CD14-positive monocyte (primary cell): ENCODE results near the gene HSPA12A. TPM values are rescaled to one million over a fixed set of nuclear protein-coding genes. Genes with fewer than 3 reads are reported as not detected.
A peak's percentile ranks its signal among the peaks of the same experiment; 100 is the strongest.

Experiments
- DNase-seq, 3 donors: peaks; one replicate each; pipeline ENCODE4 v3.0.0-alpha.2; 2011 to 2022
- H2AFZ ChIP-seq: 2 replicates; pipeline ENCODE4 v1.6.0; 2012; ENCODE audit warnings: mild to moderate bottlenecking, low read depth, low read length, inconsistent platforms; ENCODE audit not compliant: insufficient read depth, poor library complexity, severe bottlenecking
- H3K27ac ChIP-seq, 2 donors: 1 replicate in 1 of 2; 2 replicates in 1 of 2; pipeline ENCODE4 v1.5.1; 2012 to 2013; ENCODE audit warnings: low read length in 2 of 2, control low read depth in 1 of 2, inconsistent platforms in 1 of 2, low read depth in 1 of 2, mild to moderate bottlenecking in 1 of 2
- H3K27me3 ChIP-seq, 2 donors: one replicate each; pipeline versions ENCODE4 v1.6.0 to v1.6.1; 2011 to 2013; ENCODE audit warnings: low read length in 2 of 2; ENCODE audit not compliant: control insufficient read depth in 2 of 2, insufficient read depth in 2 of 2
- H3K36me3 ChIP-seq, 2 donors: replicated peaks in 1 of 2; 1 replicate in 1 of 2; 2 replicates in 1 of 2; pipeline versions ENCODE4 v1.5.1 to v1.6.1; 2012 to 2013; ENCODE audit warnings: low read length in 2 of 2, control low read depth in 1 of 2, inconsistent platforms in 1 of 2, mild to moderate bottlenecking in 1 of 2; ENCODE audit not compliant: insufficient read depth in 2 of 2, control insufficient read depth in 1 of 2
- H3K4me1 ChIP-seq, 2 donors: 1 replicate in 1 of 2; 2 replicates in 1 of 2; pipeline versions ENCODE4 v1.5.1 to v1.6.1; 2012 to 2013; ENCODE audit warnings: low read length in 2 of 2, control low read depth in 1 of 2, inconsistent platforms in 1 of 2, mild to moderate bottlenecking in 1 of 2, moderate library complexity in 1 of 2; ENCODE audit not compliant: insufficient read depth in 2 of 2, control insufficient read depth in 1 of 2
- H3K4me2 ChIP-seq: replicated peaks from 2 replicates; pipeline ENCODE3; 2012; ENCODE audit warnings: low read length, moderate library complexity, mild to moderate bottlenecking; ENCODE audit not compliant: poor library complexity, severe bottlenecking; ENCODE audit errors: extremely low read depth
- H3K4me3 ChIP-seq, 3 experiments: fragments of 200-600 bp in 1 of 3; sonication (generic) in 1 of 3; replicated peaks in 1 of 3; 1 replicate in 2 of 3; 2 replicates in 1 of 3; pipeline ENCODE4 v1.5.1; 2011 to 2013; ENCODE audit warnings: low read length in 3 of 3, mild to moderate bottlenecking in 3 of 3, control low read depth in 2 of 3, low read depth in 2 of 3, inconsistent platforms in 1 of 3, moderate library complexity in 1 of 3
- H3K79me2 ChIP-seq: 2 replicates; pipeline ENCODE4 v1.6.0; 2012; ENCODE audit warnings: mild to moderate bottlenecking, control low read depth, inconsistent platforms, low read length, moderate library complexity; ENCODE audit not compliant: insufficient read depth
- H3K9ac ChIP-seq: 2 replicates; pipeline ENCODE4 v1.6.0; 2017; ENCODE audit warnings: low read length, mild to moderate bottlenecking; ENCODE audit not compliant: insufficient read depth, poor library complexity, severe bottlenecking
- H3K9me3 ChIP-seq, 2 donors: replicated peaks in 1 of 2; 1 replicate in 1 of 2; 2 replicates in 1 of 2; pipeline versions ENCODE4 v1.5.1 to v1.6.1; 2012 to 2013; ENCODE audit warnings: low read length in 2 of 2, control low read depth in 1 of 2; ENCODE audit not compliant: control insufficient read depth in 1 of 2, insufficient read depth in 1 of 2
- H4K20me1 ChIP-seq: 2 replicates; pipeline ENCODE4 v1.6.0; 2012; ENCODE audit warnings: mild to moderate bottlenecking, low read length, control low read depth, moderate library complexity; ENCODE audit not compliant: insufficient read depth
- H3K27ac Mint-ChIP-seq, 7 donors: one replicate each; pipeline ENCODE4 v1.8.0; 2020; ENCODE audit warnings: mild to moderate bottlenecking in 7 of 7, mixed read lengths in 7 of 7, moderate library complexity in 6 of 7, inconsistent platforms in 2 of 7
- H3K27me3 Mint-ChIP-seq, 3 donors: one replicate each; pipeline ENCODE4 v1.8.0; 2021 to 2022; ENCODE audit warnings: low read depth in 3 of 3, mild to moderate bottlenecking in 3 of 3, mixed read lengths in 3 of 3, moderate library complexity in 3 of 3, inconsistent platforms in 1 of 3
- H3K36me3 Mint-ChIP-seq, 2 donors: one replicate each; pipeline ENCODE4 v1.8.0; 2020; ENCODE audit warnings: mixed read lengths in 2 of 2, inconsistent platforms in 1 of 2, mild to moderate bottlenecking in 1 of 2
- H3K4me1 Mint-ChIP-seq: one replicate; pipeline ENCODE4 v1.8.0; 2020; ENCODE audit warnings: mild to moderate bottlenecking, mixed read lengths
- H3K4me3 Mint-ChIP-seq, 2 donors: one replicate each; pipeline ENCODE4 v1.8.0; 2020; ENCODE audit warnings: mild to moderate bottlenecking in 2 of 2, mixed read lengths in 2 of 2, moderate library complexity in 1 of 2
- H3K9me3 Mint-ChIP-seq, 7 donors: one replicate each; pipeline ENCODE4 v1.8.0; 2020 to 2022; ENCODE audit warnings: mixed read lengths in 7 of 7, mild to moderate bottlenecking in 6 of 7, moderate library complexity in 6 of 7, inconsistent platforms in 2 of 7
- CTCF ChIP-seq: fragments of 200-600 bp; IDR thresholded peaks from one replicate; pipeline ENCODE4 v1.8.0; 2022; ENCODE audit warnings: antibody characterized with exemption, mild to moderate bottlenecking
- WGBS: methylation state at CpG from one replicate; pipeline ENCODE4 v1.1.5; 2013; ENCODE audit warnings: missing lambda C conversion rate; ENCODE audit not compliant: insufficient coverage; 5-methylcytosine and 5-hydroxymethylcytosine counted together
- intact Hi-C, 2 donors: fragments of 100-400 bp; cut with micrococcal nuclease; formaldehyde crosslinking; loops; one replicate each; pipeline versions ENCODE4 v1.15.0 to v1.15.1; 2023
- polyA plus RNA-seq, 3 donors: library from polyadenylated mRNA; depleted of rRNA in 1 of 3; unstranded in 2 of 3; stranded (reverse) in 1 of 3; fragments of 300-500 nt in 2 of 3; fragments of >200 nt in 1 of 3; fragmentation: Illumina TruSeq in 2 of 3; gene quantifications; 1 replicate in 2 of 3; 2 replicates in 1 of 3; pipeline ENCODE4 v1.2.3, GENCODE V29; 2012 to 2021

HSPA12A gene
- polyA plus RNA-seq, 3 donors, result 0.01 TPM; not detected in 2

- no peak for TF ChIP-seq CTCF
- WGBS, result 83% methylated on average over 5 of the region's 8 CpGs
- Mint-ChIP-seq H3K4me3 (no peak overlapping the region), H3K27ac (no peak overlapping the region), H3K27me3 (peaks cover 11 to 27% (median 13%) of the 10 kb centered on the region in 3 donors), H3K36me3 (no peaks in the 10 kb centered on the region), H3K9me3 (peaks cover 0 to 5% (median 2%) of the 10 kb centered on the region in 7 donors), H3K4me1 (no peaks in the 10 kb centered on the region)
- DNase-seq, result no peak
- H3K4me2 ChIP-seq, result no peak overlapping the region
- peaks cover 0 to 2% of the 10 kb centered on the region in 2 donors for H3K27me3 ChIP-seq
- H2AFZ ChIP-seq, result no peak overlapping the region
- no peaks in the 10 kb centered on the region for H3K9me3 ChIP-seq
- no peaks in the 10 kb centered on the region for H3K4me1 ChIP-seq
- no peak overlapping the region for H3K27ac ChIP-seq
- no peaks in the 10 kb centered on the region for H4K20me1 ChIP-seq
- H3K9ac ChIP-seq, result no peak overlapping the region
- no peak overlapping the region for H3K4me3 ChIP-seq
- H3K36me3 ChIP-seq, result no peaks in the 10 kb centered on the region
- intact Hi-C loops, result no loop called here
- no peaks in the 10 kb centered on the region for H3K79me2 ChIP-seq
Measured at GRCh38 chr10:116756277-116756676, 13.9 kb upstream of the HSPA12A start.

- Histone ChIP-seq H2AFZ (no peak overlapping the region), H3K79me2 (no peaks in the 10 kb centered on the region), H3K4me3 (no peak overlapping the region), H3K4me1 (no peaks in the 10 kb centered on the region), H4K20me1 (no peaks in the 10 kb centered on the region), H3K9me3 (peaks cover 3% of the 10 kb centered on the region in 2 donors), H3K27me3 (peaks cover 0 to 2% of the 10 kb centered on the region in 2 donors), H3K9ac (no peak overlapping the region), H3K27ac (no peak overlapping the region), H3K4me2 (no peak overlapping the region), H3K36me3 (no peaks in the 10 kb centered on the region)
- 79% methylated on average over 5 of the region's 8 CpGs for WGBS
- H3K27ac Mint-ChIP-seq, result peak overlapping the region in 1 of 7 donors; percentile 26
- no peaks in the 10 kb centered on the region for H3K36me3 Mint-ChIP-seq
- peaks cover 3 to 12% (median 5%) of the 10 kb centered on the region in 7 donors for H3K9me3 Mint-ChIP-seq
- intact Hi-C loops, result no loop called here
- no peaks in the 10 kb centered on the region for H3K4me1 Mint-ChIP-seq
- TF ChIP-seq CTCF, result no peak
- no peak overlapping the region for H3K4me3 Mint-ChIP-seq
- peaks cover 12 to 30% (median 14%) of the 10 kb centered on the region in 3 donors for H3K27me3 Mint-ChIP-seq
- no peak for DNase-seq
Measured at GRCh38 chr10:116753759-116754158, 11.4 kb upstream of the HSPA12A start.
